ENCODE results near the gene HNRNPU.
A peak's percentile ranks its signal among the peaks of the same experiment; 100 is the strongest.

HNRNPU gene

GRCh38 chr1:244864253-244865027, at the start of gene HNRNPU:
Gene HNRNPU (minus strand): TSS chr1:244864543. CDS start chr1:244864307, 236 bp downstream.
- peak; percentile 93 for DNase-seq (ENCODE audit: low read depth, low spot score)

GRCh38 chr1:244913806-244914205, 49.5 kb upstream of the HNRNPU start:
- no peak for DNase-seq (ENCODE audit: low read depth, low spot score)

- no peak for DNase-seq (ENCODE audit: low read depth, low spot score)
Measured at GRCh38 chr1:244904119-244904518, 39.8 kb upstream of the HNRNPU start.

- no peak for DNase-seq (ENCODE audit: low read depth, low spot score)
Measured at GRCh38 chr1:244901400-244902015, 37.2 kb upstream of the HNRNPU start.

GRCh38 chr1:244897476-244898254, 33.3 kb upstream of the HNRNPU start:
- no peak for DNase-seq (ENCODE audit: low read depth, low spot score)

GRCh38 chr1:244896550-244896949, 32.2 kb upstream of the HNRNPU start:
- DNase-seq (ENCODE audit: low read depth, low spot score) = no peak

GRCh38 chr1:244893836-244894235, 29.5 kb upstream of the HNRNPU start:
- DNase-seq (ENCODE audit: low read depth, low spot score) = no peak

- no peak for DNase-seq (ENCODE audit: low read depth, low spot score)
Measured at GRCh38 chr1:244887281-244887680, 22.9 kb upstream of the HNRNPU start.

GRCh38 chr1:244881552-244882280, 17.4 kb upstream of the HNRNPU start:
- DNase-seq (ENCODE audit: low read depth, low spot score) = no peak

- no peak for DNase-seq (ENCODE audit: low read depth, low spot score)
Measured at GRCh38 chr1:244878681-244879080, 14.3 kb upstream of the HNRNPU start.

GRCh38 chr1:244876228-244876910, 12.0 kb upstream of the HNRNPU start:
- no peak for DNase-seq (ENCODE audit: low read depth, low spot score)

GRCh38 chr1:244874974-244875579, 10.7 kb upstream of the HNRNPU start:
- no peak for DNase-seq (ENCODE audit: low read depth, low spot score)

- DNase-seq (ENCODE audit: low read depth, low spot score) = no peak
Measured at GRCh38 chr1:244869950-244870349, 5.6 kb upstream of the HNRNPU start.

GRCh38 chr1:244869364-244869827, 5.1 kb upstream of the HNRNPU start:
- DNase-seq (ENCODE audit: low read depth, low spot score) = no peak

GRCh38 chr1:244868484-244869363, 4.4 kb upstream of the HNRNPU start:
- DNase-seq (ENCODE audit: low read depth, low spot score) = no peak

GRCh38 chr1:244866355-244866754, 2.0 kb upstream of the HNRNPU start:
- no peak for DNase-seq (ENCODE audit: low read depth, low spot score)

- DNase-seq (ENCODE audit: low read depth, low spot score) = no peak
Measured at GRCh38 chr1:244865820-244866219, 1.5 kb upstream of the HNRNPU start.

GRCh38 chr1:244865028-244865371, 657 bp upstream of the HNRNPU start:
- no peak for DNase-seq (ENCODE audit: low read depth, low spot score)

- no peak for DNase-seq (ENCODE audit: low read depth, low spot score)
Measured at GRCh38 chr1:244863491-244864252, 671 bp downstream of the HNRNPU start.
